ENCODE measurements around the gene PKNOX2.
A peak's percentile ranks its signal among the peaks of the same experiment; 100 is the strongest.

The PKNOX2 gene

GRCh38 chr11:125141178-125141577, 23.4 kb upstream of the PKNOX2 start:
- H3K4me3 ChIP-seq (ENCODE audit: low read depth, low read length): no peak overlapping the region
- TF ChIP-seq CTCF (conservative IDR thresholded peaks at IDR 0.05; ENCODE audit: low read depth, low read length): no peak
- DNase-seq (ENCODE audit: low read depth): no peak

GRCh38 chr11:125141686-125142535, 22.6 kb upstream of the PKNOX2 start:
- peak; percentile 95 for TF ChIP-seq CTCF (conservative IDR thresholded peaks at IDR 0.05; ENCODE audit: low read depth, low read length)
- H3K4me3 ChIP-seq (ENCODE audit: low read depth, low read length): no peak overlapping the region
- peak; percentile 35 for DNase-seq (ENCODE audit: low read depth)

- no peak for DNase-seq (ENCODE audit: low read depth)
- no peak for TF ChIP-seq CTCF (conservative IDR thresholded peaks at IDR 0.05; ENCODE audit: low read depth, low read length)
- no peak overlapping the region for H3K4me3 ChIP-seq (ENCODE audit: low read depth, low read length)
Measured at GRCh38 chr11:125146232-125146631, 18.3 kb upstream of the PKNOX2 start.

- no peak for DNase-seq (ENCODE audit: low read depth)
- no peak overlapping the region for H3K4me3 ChIP-seq (ENCODE audit: low read depth, low read length)
- TF ChIP-seq CTCF (conservative IDR thresholded peaks at IDR 0.05; ENCODE audit: low read depth, low read length): no peak
Measured at GRCh38 chr11:125147280-125147679, 17.3 kb upstream of the PKNOX2 start.

GRCh38 chr11:125148011-125148410, 16.5 kb upstream of the PKNOX2 start:
- TF ChIP-seq CTCF (conservative IDR thresholded peaks at IDR 0.05; ENCODE audit: low read depth, low read length): no peak
- H3K4me3 ChIP-seq (ENCODE audit: low read depth, low read length): no peak overlapping the region
- DNase-seq (ENCODE audit: low read depth): no peak

- no peak for TF ChIP-seq CTCF (conservative IDR thresholded peaks at IDR 0.05; ENCODE audit: low read depth, low read length)
- DNase-seq (ENCODE audit: low read depth): no peak
- no peak overlapping the region for H3K4me3 ChIP-seq (ENCODE audit: low read depth, low read length)
Measured at GRCh38 chr11:125148743-125149142, 15.8 kb upstream of the PKNOX2 start.

DNA sequence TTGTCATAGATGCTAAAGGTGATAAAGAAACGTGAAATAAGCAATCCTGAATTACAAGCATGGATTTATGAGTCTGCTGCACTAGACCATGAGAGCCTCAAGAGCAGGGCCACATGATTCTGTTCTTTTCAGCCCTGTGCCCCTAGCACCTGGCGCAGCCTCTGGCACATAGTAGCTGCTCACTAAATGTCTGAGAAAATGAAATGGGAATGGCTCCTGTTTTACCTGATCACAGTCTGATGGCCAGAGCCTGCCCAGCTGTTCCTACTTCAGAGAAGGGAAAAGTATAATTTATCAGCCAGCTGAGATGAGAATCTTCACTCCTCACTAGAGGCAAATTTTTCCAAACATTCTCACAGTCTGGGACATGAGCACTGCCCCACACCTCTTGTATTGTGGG, 10.7 kb upstream of the PKNOX2 start:
- TF ChIP-seq CTCF (conservative IDR thresholded peaks at IDR 0.05; ENCODE audit: low read depth, low read length): no peak
- no peak overlapping the region for H3K4me3 ChIP-seq (ENCODE audit: low read depth, low read length)
- no peak for DNase-seq (ENCODE audit: low read depth)
